Activated effector memory CD4-positive, alpha-beta T cell treated with Interleukin-2 at 50 U/mL for 16 hours (primary cell): Measurements from ENCODE around the gene SEPTIN2.
"Not testable (repeated sequence)": the region's sequence is repeated elsewhere in the genome, so short reads cannot be mapped to it uniquely, and the experiment has no call there.

ENCODE experiments used
- DNase-seq: peaks from one replicate; pipeline ENCODE4 v3.0.0-alpha.2; 2020

The SEPTIN2 gene

GRCh38 chr2:241288324-241288888 lies 27.3 kb upstream of the SEPTIN2 start:
- DNase-seq, result no peak

GRCh38 chr2:241289053-241289452 lies 26.7 kb upstream of the SEPTIN2 start:
- no peak for DNase-seq

GRCh38 chr2:241289597-241289996 lies 26.1 kb upstream of the SEPTIN2 start:
- no peak for DNase-seq

GRCh38 chr2:241291153-241291552 lies 24.6 kb upstream of the SEPTIN2 start:
- no peak for DNase-seq

GRCh38 chr2:241291977-241292376 lies 23.7 kb upstream of the SEPTIN2 start:
- no peak for DNase-seq

GRCh38 chr2:241293378-241293797 lies 22.3 kb upstream of the SEPTIN2 start:
- DNase-seq, result not testable (repeated sequence)

GRCh38 chr2:241295326-241296095 lies 20.2 kb upstream of the SEPTIN2 start:
- DNase-seq, result no peak

GRCh38 chr2:241296767-241297166 lies 19.0 kb upstream of the SEPTIN2 start:
- no peak for DNase-seq

- DNase-seq, result no peak
These were observed 17.1 kb upstream of the SEPTIN2 start for GRCh38 chr2:241298673-241299072.

- DNase-seq, result peak; percentile 14
These were observed 15.7 kb upstream of the SEPTIN2 start for GRCh38 chr2:241300000-241300399.

- DNase-seq, result no peak
These were observed 13.6 kb upstream of the SEPTIN2 start for GRCh38 chr2:241302083-241302482.

- no peak for DNase-seq
These were observed 12.7 kb upstream of the SEPTIN2 start for GRCh38 chr2:241302759-241303651.

GRCh38 chr2:241304039-241304670 lies 11.6 kb upstream of the SEPTIN2 start:
- no peak for DNase-seq

- DNase-seq, result no peak
These were observed 8.7 kb upstream of the SEPTIN2 start for GRCh38 chr2:241307055-241307454.

- DNase-seq, result no peak
These were observed 7.5 kb upstream of the SEPTIN2 start for GRCh38 chr2:241308267-241308666.

- DNase-seq, result no peak
These were observed 6.8 kb upstream of the SEPTIN2 start for GRCh38 chr2:241308832-241309500.

GRCh38 chr2:241309684-241310117 lies 6.0 kb upstream of the SEPTIN2 start:
- peak; percentile 65 for DNase-seq

- DNase-seq, result no peak
These were observed 4.7 kb upstream of the SEPTIN2 start for GRCh38 chr2:241310917-241311566.

- no peak for DNase-seq
These were observed 3.6 kb upstream of the SEPTIN2 start for GRCh38 chr2:241312082-241312481.

- no peak for DNase-seq
These were observed 2.1 kb upstream of the SEPTIN2 start for GRCh38 chr2:241313543-241314095.

- no peak for DNase-seq
These were observed 1.3 kb upstream of the SEPTIN2 start for GRCh38 chr2:241314226-241315092.
